Measurements from ENCODE around the gene KIFC3. TPM values are rescaled to one million over a fixed set of nuclear protein-coding genes. Genes with fewer than 3 reads are reported as not detected.

KIFC3 gene
- total RNA-seq, 1 donor: 40.5 TPM

DNA sequence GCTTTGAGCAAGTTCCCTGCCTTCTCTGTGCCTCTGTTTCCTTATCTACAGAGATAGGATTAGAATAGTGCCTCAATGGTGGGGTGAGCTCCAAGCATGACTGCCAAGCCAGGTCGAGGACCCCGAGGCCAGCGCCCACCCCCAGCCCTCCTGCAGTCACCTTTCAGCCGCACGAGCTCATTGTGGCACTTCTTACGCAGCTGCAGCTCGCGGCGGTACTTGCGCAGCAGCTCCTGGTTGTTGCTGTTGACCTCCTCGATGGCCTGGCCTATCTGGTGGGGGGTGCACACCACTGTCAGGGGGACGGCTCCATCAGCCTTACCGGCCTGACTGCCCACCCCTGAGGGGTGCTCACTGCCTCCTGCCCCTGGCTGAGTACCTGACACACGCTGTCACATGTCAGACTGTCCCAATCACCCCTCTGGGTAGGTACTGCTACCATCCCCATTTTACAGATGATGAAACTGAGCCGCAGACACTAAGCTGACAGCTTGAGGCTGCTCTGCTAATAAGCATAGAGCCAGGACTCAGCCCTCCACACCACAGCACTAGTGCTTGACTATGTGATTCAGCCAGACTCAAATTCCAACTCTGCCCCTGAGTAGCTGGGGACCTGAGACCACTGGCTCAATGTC is 35.5 kb downstream of the KIFC3 start:
- Histone ChIP-seq H3K36me3 (ENCODE audit: insufficient read depth, low read length) (peaks cover 49% of the 10 kb centered on the region), H3K79me2 (ENCODE audit: insufficient read depth, low read length) (peaks cover 7% of the 10 kb centered on the region), H2AFZ (ENCODE audit: low read length) (no peak overlapping the region), H3K4me2 (ENCODE audit: insufficient read depth, low read length) (no peak overlapping the region), H4K20me1 (ENCODE audit: insufficient read depth, low read length) (no peaks in the 10 kb centered on the region), H3K27me3 (ENCODE audit: insufficient read depth, low read length) (no peaks in the 10 kb centered on the region), H3K4me3 (ENCODE audit: insufficient read depth, low read length) (no peak overlapping the region), H3K4me1 (ENCODE audit: insufficient read depth, low read length) (peaks cover 8% of the 10 kb centered on the region), H3K9me3 (ENCODE audit: low read depth, low read length) (no peaks in the 10 kb centered on the region), H3K27ac (ENCODE audit: low read depth, low read length) (no peak overlapping the region)
- TF ChIP-seq, protein P1, sequence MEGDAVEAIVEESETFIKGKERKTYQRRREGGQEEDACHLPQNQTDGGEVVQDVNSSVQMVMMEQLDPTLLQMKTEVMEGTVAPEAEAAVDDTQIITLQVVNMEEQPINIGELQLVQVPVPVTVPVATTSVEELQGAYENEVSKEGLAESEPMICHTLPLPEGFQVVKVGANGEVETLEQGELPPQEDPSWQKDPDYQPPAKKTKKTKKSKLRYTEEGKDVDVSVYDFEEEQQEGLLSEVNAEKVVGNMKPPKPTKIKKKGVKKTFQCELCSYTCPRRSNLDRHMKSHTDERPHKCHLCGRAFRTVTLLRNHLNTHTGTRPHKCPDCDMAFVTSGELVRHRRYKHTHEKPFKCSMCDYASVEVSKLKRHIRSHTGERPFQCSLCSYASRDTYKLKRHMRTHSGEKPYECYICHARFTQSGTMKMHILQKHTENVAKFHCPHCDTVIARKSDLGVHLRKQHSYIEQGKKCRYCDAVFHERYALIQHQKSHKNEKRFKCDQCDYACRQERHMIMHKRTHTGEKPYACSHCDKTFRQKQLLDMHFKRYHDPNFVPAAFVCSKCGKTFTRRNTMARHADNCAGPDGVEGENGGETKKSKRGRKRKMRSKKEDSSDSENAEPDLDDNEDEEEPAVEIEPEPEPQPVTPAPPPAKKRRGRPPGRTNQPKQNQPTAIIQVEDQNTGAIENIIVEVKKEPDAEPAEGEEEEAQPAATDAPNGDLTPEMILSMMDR (IDR thresholded peaks at IDR 0.05; ENCODE audit: extremely low read depth, low read depth, low read length): no peak
- DNase-seq (ENCODE audit: insufficient read length, low spot score, missing footprints): no peak

DNA sequence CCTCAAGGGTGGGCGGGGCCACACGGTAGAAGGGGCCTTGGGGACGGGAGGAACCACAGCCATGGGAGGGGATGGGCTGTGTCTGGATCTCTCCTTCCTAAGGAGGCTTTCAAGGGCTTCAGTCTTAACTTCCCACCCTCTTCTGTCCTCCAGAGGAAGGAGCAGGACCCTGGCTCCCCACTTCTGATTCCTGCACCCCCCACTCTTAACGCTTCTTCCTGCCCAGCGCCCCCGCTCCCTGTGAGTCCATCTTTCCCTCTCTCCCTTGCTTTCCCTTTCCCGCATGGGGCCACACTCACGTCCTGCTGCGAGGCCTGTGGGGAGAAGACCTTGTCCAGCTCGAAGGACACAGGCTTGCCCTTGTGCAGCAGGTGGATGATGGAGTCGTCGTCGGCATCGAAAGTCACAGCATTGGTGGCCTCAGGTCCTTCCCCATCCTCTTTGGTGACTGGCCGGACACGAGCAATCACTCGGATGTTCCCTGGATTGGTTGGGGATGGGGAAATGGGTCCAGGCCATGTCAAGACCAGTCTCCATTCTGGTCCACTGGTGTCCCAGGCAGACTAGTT is 37.0 kb downstream of the KIFC3 start:
- H2AFZ ChIP-seq (ENCODE audit: low read length): no peak overlapping the region
- H3K4me3 ChIP-seq (ENCODE audit: insufficient read depth, low read length): no peak overlapping the region
- H3K4me2 ChIP-seq (ENCODE audit: insufficient read depth, low read length): no peak overlapping the region
- peaks cover 7% of the 10 kb centered on the region for H3K79me2 ChIP-seq (ENCODE audit: insufficient read depth, low read length)
- no peaks in the 10 kb centered on the region for H4K20me1 ChIP-seq (ENCODE audit: insufficient read depth, low read length)
- H3K4me1 ChIP-seq (ENCODE audit: insufficient read depth, low read length): peaks cover 8% of the 10 kb centered on the region
- no peaks in the 10 kb centered on the region for H3K9me3 ChIP-seq (ENCODE audit: low read depth, low read length)
- H3K36me3 ChIP-seq (ENCODE audit: insufficient read depth, low read length): peaks cover 39% of the 10 kb centered on the region
- peak; percentile 62 for DNase-seq (ENCODE audit: insufficient read length, low spot score, missing footprints)
- H3K27ac ChIP-seq (ENCODE audit: low read depth, low read length): no peak overlapping the region
- H3K27me3 ChIP-seq (ENCODE audit: insufficient read depth, low read length): no peaks in the 10 kb centered on the region
- TF ChIP-seq, protein P1 (IDR thresholded peaks at IDR 0.05; ENCODE audit: extremely low read depth, low read depth, low read length): no peak

DNA sequence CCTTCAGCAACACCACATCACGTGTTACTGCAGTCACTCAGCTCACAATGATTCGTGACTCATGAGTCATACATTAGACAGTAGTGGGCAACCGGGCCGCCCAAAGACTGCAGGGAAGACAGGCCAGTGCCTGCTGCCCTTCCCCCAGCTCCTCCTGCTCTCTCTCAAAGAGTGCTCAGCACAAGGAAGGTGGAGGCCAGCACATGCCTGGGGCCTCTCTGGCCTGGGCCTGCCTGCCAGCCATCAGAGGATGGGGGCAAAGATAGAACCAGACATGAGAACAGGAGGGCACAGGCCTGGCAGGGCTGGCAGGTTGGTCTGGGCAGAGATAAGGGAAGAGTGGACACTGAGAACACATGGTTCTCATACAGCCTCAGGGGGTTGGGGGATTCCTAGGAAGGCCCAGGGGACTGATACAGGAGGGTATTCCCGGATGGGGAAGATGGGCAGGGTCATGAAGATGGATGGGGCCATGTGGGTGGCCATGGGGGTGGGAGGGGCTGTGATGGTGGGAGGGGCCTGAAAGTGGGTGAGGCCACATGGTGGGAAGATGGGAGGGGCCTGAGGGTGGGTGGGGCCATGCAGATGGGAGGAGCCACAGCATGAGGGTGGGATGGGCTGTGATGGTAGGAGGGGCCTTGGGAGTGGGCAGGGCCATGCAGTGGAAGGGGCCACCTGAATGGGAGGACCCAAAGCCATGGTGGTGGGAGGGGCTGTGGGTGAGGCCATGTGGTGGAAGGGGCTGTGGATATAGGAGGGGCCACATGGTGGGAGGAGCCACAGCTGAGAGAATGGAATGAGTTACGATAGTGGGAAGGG is 37.7 kb downstream of the KIFC3 start:
- no peaks in the 10 kb centered on the region for H4K20me1 ChIP-seq (ENCODE audit: insufficient read depth, low read length)
- no peak overlapping the region for H2AFZ ChIP-seq (ENCODE audit: low read length)
- TF ChIP-seq, protein P1 (IDR thresholded peaks at IDR 0.05; ENCODE audit: extremely low read depth, low read depth, low read length): no peak
- no peaks in the 10 kb centered on the region for H3K9me3 ChIP-seq (ENCODE audit: low read depth, low read length)
- H3K79me2 ChIP-seq (ENCODE audit: insufficient read depth, low read length): peaks cover 7% of the 10 kb centered on the region
- peak; percentile 100 for DNase-seq (ENCODE audit: insufficient read length, low spot score, missing footprints)
- no peak overlapping the region for H3K4me3 ChIP-seq (ENCODE audit: insufficient read depth, low read length)
- H3K27me3 ChIP-seq (ENCODE audit: insufficient read depth, low read length): no peaks in the 10 kb centered on the region
- peaks cover 8% of the 10 kb centered on the region for H3K4me1 ChIP-seq (ENCODE audit: insufficient read depth, low read length)
- no peak overlapping the region for H3K4me2 ChIP-seq (ENCODE audit: insufficient read depth, low read length)
- H3K27ac ChIP-seq (ENCODE audit: low read depth, low read length): peak overlapping the region; percentile 66
- H3K36me3 ChIP-seq (ENCODE audit: insufficient read depth, low read length): peaks cover 37% of the 10 kb centered on the region

DNA sequence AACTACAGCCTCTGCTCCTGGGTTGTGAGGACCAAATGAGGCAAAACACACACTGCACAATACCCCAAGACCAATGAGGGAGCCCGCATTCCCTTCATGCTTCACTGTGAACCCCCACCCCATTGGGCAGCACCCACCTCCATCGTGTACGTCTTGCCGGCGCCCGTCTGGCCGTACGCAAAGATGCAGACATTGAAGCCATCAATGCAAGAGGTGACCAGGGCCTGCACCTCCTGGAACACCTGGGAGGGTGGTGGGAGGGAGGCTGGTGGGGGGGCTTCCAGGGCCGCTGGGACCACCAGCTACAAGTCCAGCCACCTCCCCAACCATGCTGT is 38.3 kb downstream of the KIFC3 start:
- peaks cover 32% of the 10 kb centered on the region for H3K36me3 ChIP-seq (ENCODE audit: insufficient read depth, low read length)
- H3K4me2 ChIP-seq (ENCODE audit: insufficient read depth, low read length): no peak overlapping the region
- peak overlapping the region; percentile 61 for H3K27ac ChIP-seq (ENCODE audit: low read depth, low read length)

More for the DNA sequence above, 38.3 kb downstream of the KIFC3 start:
- no peaks in the 10 kb centered on the region for H4K20me1 ChIP-seq (ENCODE audit: insufficient read depth, low read length)
- H2AFZ ChIP-seq (ENCODE audit: low read length): no peak overlapping the region
- no peaks in the 10 kb centered on the region for H3K9me3 ChIP-seq (ENCODE audit: low read depth, low read length)
- DNase-seq (ENCODE audit: insufficient read length, low spot score, missing footprints): no peak
- TF ChIP-seq, protein P1 (IDR thresholded peaks at IDR 0.05; ENCODE audit: extremely low read depth, low read depth, low read length): no peak
- peaks cover 7% of the 10 kb centered on the region for H3K79me2 ChIP-seq (ENCODE audit: insufficient read depth, low read length)
- no peaks in the 10 kb centered on the region for H3K27me3 ChIP-seq (ENCODE audit: insufficient read depth, low read length)
- H3K4me3 ChIP-seq (ENCODE audit: insufficient read depth, low read length): no peak overlapping the region
- peaks cover 8% of the 10 kb centered on the region for H3K4me1 ChIP-seq (ENCODE audit: insufficient read depth, low read length)

Data from osteoblast (primary cell).